Stomach (tissue), 4 donors: Measurements from ENCODE around the gene TRAF1.

ENCODE experiments used
- POLR2A ChIP-seq, 4 donors: fragments of 450-650 bp; IDR thresholded peaks; one replicate each; pipeline ENCODE4 v1.6.1; 2016; ENCODE audit warnings: antibody characterized with exemption in 4 of 4, control low read depth in 2 of 4, mild to moderate bottlenecking in 1 of 4, moderate library complexity in 1 of 4
- TF ChIP-seq, protein P1 (sequence below), 7 experiments: fragments of 450-650 bp in 4 of 7; fragments of 200-600 bp in 3 of 7; sonication (generic) in 3 of 7; IDR thresholded peaks; one replicate each; pipeline ENCODE4 v1.5.1; 2016 to 2019; ENCODE audit warnings: antibody characterized with exemption in 7 of 7, control low read depth in 2 of 7, mild to moderate bottlenecking in 1 of 7

- TF ChIP-seq POLR2A (IDR thresholded peaks at IDR 0.05) = no peak
- TF ChIP-seq, protein P1, sequence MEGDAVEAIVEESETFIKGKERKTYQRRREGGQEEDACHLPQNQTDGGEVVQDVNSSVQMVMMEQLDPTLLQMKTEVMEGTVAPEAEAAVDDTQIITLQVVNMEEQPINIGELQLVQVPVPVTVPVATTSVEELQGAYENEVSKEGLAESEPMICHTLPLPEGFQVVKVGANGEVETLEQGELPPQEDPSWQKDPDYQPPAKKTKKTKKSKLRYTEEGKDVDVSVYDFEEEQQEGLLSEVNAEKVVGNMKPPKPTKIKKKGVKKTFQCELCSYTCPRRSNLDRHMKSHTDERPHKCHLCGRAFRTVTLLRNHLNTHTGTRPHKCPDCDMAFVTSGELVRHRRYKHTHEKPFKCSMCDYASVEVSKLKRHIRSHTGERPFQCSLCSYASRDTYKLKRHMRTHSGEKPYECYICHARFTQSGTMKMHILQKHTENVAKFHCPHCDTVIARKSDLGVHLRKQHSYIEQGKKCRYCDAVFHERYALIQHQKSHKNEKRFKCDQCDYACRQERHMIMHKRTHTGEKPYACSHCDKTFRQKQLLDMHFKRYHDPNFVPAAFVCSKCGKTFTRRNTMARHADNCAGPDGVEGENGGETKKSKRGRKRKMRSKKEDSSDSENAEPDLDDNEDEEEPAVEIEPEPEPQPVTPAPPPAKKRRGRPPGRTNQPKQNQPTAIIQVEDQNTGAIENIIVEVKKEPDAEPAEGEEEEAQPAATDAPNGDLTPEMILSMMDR (IDR thresholded peaks at IDR 0.05) = no peak
Observed at GRCh38 chr9:120889606-120890271, 36.9 kb downstream of the TRAF1 start.
